HepG2 (cell line): Measurements from ENCODE around the gene CCDC6. TPM values are rescaled to one million over a fixed set of nuclear protein-coding genes. Genes with fewer than 3 reads are reported as not detected.
A peak's percentile ranks its signal among the peaks of the same experiment; 100 is the strongest.

Experiments used
- ATAC-seq: fragments of 200-7000 bp; cut with Tn5 transposase; 3 replicates; pipeline ENCODE4 v1.9.1; 2020; ENCODE audit warnings: mild to moderate bottlenecking, moderate library complexity
- BruUV-seq: library from RNA; stranded (reverse); fragments of 400-500 nt; replicated peaks from 2 replicates; lab custom pipeline; 2021; lab: Mats Ljungman, UMichigan
- CTCF ChIA-PET: fragments of 300-600 bp; formaldehyde crosslinking; extraction: SDS; loops from one replicate; lab custom pipeline; 2021; ENCODE audit warnings: low total read pairs, inconsistent platforms, low intra/inter-chr PET ratio; lab: Yijun Ruan, JAX
- POLR2A ChIA-PET: fragments of 350-600 bp; sonication (Branson Sonifier 250); formaldehyde crosslinking; loops from one replicate; lab custom pipeline; 2020; ENCODE audit warnings: antibody characterized with exemption, inconsistent platforms; lab: Yijun Ruan, JAX
- DNase-seq: peaks from one replicate; pipeline ENCODE4 v3.0.0-alpha.2; 2015; ENCODE audit warnings: low spot score
- FAIRE-seq: peaks from 3 replicates; lab custom pipeline; 2011; peaks lifted over from hg19 to GRCh38; lab: Jason Lieb, UNC
- H2AFZ ChIP-seq: one replicate; pipeline ENCODE4 v1.6.1; 2011; ENCODE audit warnings: low read length, inconsistent platforms
- H3K27ac ChIP-seq: fragments of 300-600 bp; 3 replicates; pipeline ENCODE4 v1.8.0; 2011; ENCODE audit warnings: mixed run types, mild to moderate bottlenecking, mixed read lengths, low read length, inconsistent platforms; ENCODE audit not compliant: insufficient read depth; ENCODE audit errors: extremely low read length
- H3K27me3 ChIP-seq, 2 experiments: fragments of 200-600 bp in 1 of 2; 2 replicates in 1 of 2; 3 replicates in 1 of 2; pipeline versions ENCODE4 v1.6.0 to v1.8.0; 2011; ENCODE audit warnings: low read length in 2 of 2, mild to moderate bottlenecking in 2 of 2, moderate library complexity in 2 of 2, inconsistent platforms in 1 of 2; ENCODE audit not compliant: insufficient read depth in 2 of 2, control insufficient read depth in 1 of 2
- H3K36me3 ChIP-seq, 2 experiments: fragments of 200-600 bp in 1 of 2; replicated peaks in 1 of 2; 2 replicates in 1 of 2; 3 replicates in 1 of 2; pipeline versions ENCODE4 v1.5.1 to v1.8.0; 2011; ENCODE audit warnings: low read length in 2 of 2, inconsistent platforms in 1 of 2; ENCODE audit not compliant: insufficient read depth in 2 of 2, control insufficient read depth in 1 of 2
- H3K4me1 ChIP-seq: 2 replicates; pipeline ENCODE4 v1.5.1; 2012; ENCODE audit warnings: low read length, inconsistent platforms; ENCODE audit not compliant: insufficient read depth
- H3K4me2 ChIP-seq: 2 replicates; pipeline ENCODE4 v1.6.0; 2011; ENCODE audit warnings: low read depth, low read length, inconsistent platforms
- H3K4me3 ChIP-seq, 3 experiments: fragments of 200-600 bp in 1 of 3; sonication (generic), shearing (Covaris generic) in 1 of 3; replicated peaks in 1 of 3; 2 replicates each; pipeline ENCODE4 v1.5.1; 2011 to 2016; ENCODE audit warnings: low read length in 3 of 3, inconsistent platforms in 2 of 3, low read depth in 2 of 3, mild to moderate bottlenecking in 2 of 3, control low read depth in 1 of 3, mixed read lengths in 1 of 3; ENCODE audit not compliant: insufficient read depth in 1 of 3
- H3K79me2 ChIP-seq: one replicate; pipeline ENCODE4 v1.6.1; 2011; ENCODE audit warnings: low read length, inconsistent platforms; ENCODE audit not compliant: insufficient read depth
- H3K9ac ChIP-seq: 2 replicates; pipeline ENCODE4 v1.6.0; 2011; ENCODE audit warnings: mild to moderate bottlenecking, low read depth, low read length, inconsistent platforms; ENCODE audit not compliant: insufficient read depth
- H3K9me3 ChIP-seq: 2 replicates; pipeline ENCODE4 v1.5.1; 2012; ENCODE audit warnings: mild to moderate bottlenecking, low read length
- H4K20me1 ChIP-seq: 2 replicates; pipeline ENCODE4 v1.6.0; 2011; ENCODE audit warnings: inconsistent platforms, mild to moderate bottlenecking, low read length, moderate library complexity; ENCODE audit not compliant: insufficient read depth
- MAFF ChIP-seq: IDR thresholded peaks from 2 replicates; pipeline ENCODE4 v1.6.1; 2011; ENCODE audit warnings: low read depth, low read length, improper control_type of control experiment
- MAFK ChIP-seq, 2 experiments: IDR thresholded peaks in 1 of 2; conservative IDR thresholded peaks in 1 of 2; 2 replicates each; pipeline ENCODE4 v1.6.1; 2011; ENCODE audit warnings: improper control_type of control experiment in 2 of 2, low read length in 2 of 2
- MBD4 ChIP-seq: IDR thresholded peaks from 2 replicates; pipeline ENCODE4 v1.6.1; 2012; ENCODE audit warnings: low read length, inconsistent platforms, borderline replicate concordance
- NR0B2 ChIP-seq: sonication (generic); formaldehyde crosslinking; IDR thresholded peaks from 2 replicates; pipeline ENCODE4 v1.4.0; 2020; ENCODE audit warnings: mild to moderate bottlenecking, missing genetic modification reagents
- ZSCAN22 ChIP-seq: sonication (generic); formaldehyde crosslinking; IDR thresholded peaks from 2 replicates; pipeline ENCODE4 v1.4.0; 2020; ENCODE audit warnings: mild to moderate bottlenecking, missing genetic modification reagents
- ZXDC ChIP-seq: sonication (generic); formaldehyde crosslinking; IDR thresholded peaks from 2 replicates; pipeline ENCODE4 v1.5.0; 2020; ENCODE audit warnings: mild to moderate bottlenecking, missing genetic modification reagents
- WGBS: methylation state at CpG from one replicate; pipeline ENCODE4 v1.1.6; 2017; ENCODE audit warnings: low lambda C conversion rate; 5-methylcytosine and 5-hydroxymethylcytosine counted together
- in situ Hi-C: cut with HindIII; loops from 2 replicates; pipeline ENCODE4 v1.10.0; 2017; ENCODE audit warnings: low pct_unique_long_range_greater_than_20kb; ENCODE audit not compliant: extremely low pct_ligation_motif_present
- intact Hi-C: fragments of 100-400 bp; cut with micrococcal nuclease; formaldehyde crosslinking; loops from one replicate; pipeline ENCODE4 v1.10.0; 2022; ENCODE audit not compliant: unreplicated experiment
- polyA plus RNA-seq, 8 experiments: library from polyadenylated mRNA; depleted of rRNA in 3 of 8; stranded (reverse) in 7 of 8; unstranded in 1 of 8; fragments of >200 nt; fragmentation: Illumina TruSeq in 4 of 8; extraction: Trizol in 4 of 8; gene quantifications; 2 replicates each; pipeline versions ENCODE4 v1.2.1 to v1.2.3, GENCODE V29; 2011 to 2016; ENCODE audit warnings: low read depth in 4 of 8, missing spikeins in 1 of 8, mixed read lengths in 1 of 8; ENCODE audit not compliant: insufficient read depth in 1 of 8
- total RNA-seq, 5 experiments: library from RNA; depleted of rRNA; stranded (reverse); fragments of >200 nt; fragmentation: Illumina TruSeq; extraction: Trizol; gene quantifications; 2 replicates each; pipeline ENCODE4 v1.2.3, GENCODE V29; 2016; ENCODE audit warnings: low read depth in 1 of 5

The CCDC6 gene
- total and polyA plus RNA-seq, 2 of the 13 experiments (the other 11 are each of a cell fraction or from before 2014, with no cell fraction given), result 17.9 to 18.3 TPM

- no peaks in the 10 kb centered on the region for H4K20me1 ChIP-seq
- no peak overlapping the region for H3K9ac ChIP-seq
- no peaks in the 10 kb centered on the region for H3K9me3 ChIP-seq
- H3K79me2 ChIP-seq, result no peaks in the 10 kb centered on the region
- TF ChIP-seq MAFK (conservative IDR thresholded peaks at IDR 0.05 in 1 of 2, IDR thresholded peaks at IDR 0.05 in 1 of 2; ENCODE audit: low read length in 2 of 2), result peak; percentile 76 to 80
- TF ChIP-seq MAFF, result peak; percentile 78
- TF ChIP-seq NR0B2 (CRISPR knock-in tag), result no peak
- TF ChIP-seq, all 625 proteins: peak for 2
- no peak for DNase-seq
- no peak overlapping the region for H3K4me2 ChIP-seq
- ChIA-PET CTCF (no interaction called here), POLR2A (no interaction called here)
- in situ Hi-C loops, result no loop called here
- H2AFZ ChIP-seq, result no peak overlapping the region
- H3K36me3 ChIP-seq, result no peaks in the 10 kb centered on the region
- no TSS peak for BruUV-seq
- WGBS, result 2% methylated on average over 5 of the region's 5 CpGs
- ATAC-seq, result no peak
- intact Hi-C loops, result no loop called here
- no peak for FAIRE-seq
- no peaks in the 10 kb centered on the region for H3K4me1 ChIP-seq
- no peak overlapping the region for H3K27ac ChIP-seq
- H3K4me3 ChIP-seq, result no peak overlapping the region
- no peaks in the 10 kb centered on the region for H3K27me3 ChIP-seq
Observed at GRCh38 chr10:59945590-59945989, 39.2 kb upstream of the CCDC6 start.

- FAIRE-seq (no peak), ATAC-seq (no peak), DNase-seq (no peak)
- no peak for TF ChIP-seq ZXDC (CRISPR knock-in tag)
- TF ChIP-seq MBD4, result no peak
- peak; percentile 59; the same call in 1 of the 2 replicates for TF ChIP-seq ZSCAN22 (CRISPR knock-in tag)
- no peaks in the 10 kb centered on the region for H3K9me3 ChIP-seq
- no peaks in the 10 kb centered on the region for H3K79me2 ChIP-seq
- no peak overlapping the region for H3K4me2 ChIP-seq
- CTCF ChIA-PET, result no interaction called here
- H3K4me3 ChIP-seq, result no peak overlapping the region
- in situ Hi-C loops, result no loop called here
- WGBS, result 68% methylated on average over 14 of the region's 16 CpGs
- POLR2A ChIA-PET, result no interaction called here
- H3K9ac ChIP-seq, result no peak overlapping the region
- intact Hi-C loops, result no loop called here
- no TSS peak for BruUV-seq
- H3K36me3 ChIP-seq, result no peaks in the 10 kb centered on the region
- H2AFZ ChIP-seq, result no peak overlapping the region
- H4K20me1 ChIP-seq, result no peaks in the 10 kb centered on the region
- H3K27ac ChIP-seq, result no peak overlapping the region
- peaks cover 8% of the 10 kb centered on the region for H3K4me1 ChIP-seq
- no peaks in the 10 kb centered on the region for H3K27me3 ChIP-seq
Observed at GRCh38 chr10:59944339-59944935, 38.1 kb upstream of the CCDC6 start.
